Endodermal cell (in vitro differentiated cells): ENCODE data around the gene ST3GAL6. TPM values are rescaled to one million over a fixed set of nuclear protein-coding genes. Genes with fewer than 3 reads are reported as not detected.

Experiments
- DNase-seq: peaks from one replicate; pipeline ENCODE4 v3.0.0-alpha.2; 2017
- H3K27ac ChIP-seq: 2 replicates; pipeline ENCODE4 v1.5.1; 2013; ENCODE audit warnings: mild to moderate bottlenecking, low read depth, low read length, moderate library complexity
- H3K27me3 ChIP-seq: 2 replicates; pipeline ENCODE4 v1.6.1; 2013; ENCODE audit warnings: mild to moderate bottlenecking, low read length, moderate library complexity; ENCODE audit not compliant: insufficient read depth, control insufficient read depth, poor library complexity, severe bottlenecking
- H3K36me3 ChIP-seq: 2 replicates; pipeline ENCODE4 v1.7.0; 2013; ENCODE audit warnings: mild to moderate bottlenecking, low read length, moderate library complexity; ENCODE audit not compliant: control insufficient read depth, insufficient read depth
- H3K4me1 ChIP-seq: one replicate; pipeline ENCODE4 v1.7.0; 2013; ENCODE audit warnings: low read length; ENCODE audit not compliant: control insufficient read depth, insufficient read depth
- H3K4me3 ChIP-seq: 2 replicates; pipeline ENCODE4 v1.5.1; 2013; ENCODE audit warnings: mild to moderate bottlenecking, low read length, moderate library complexity
- H3K9ac ChIP-seq: 2 replicates; pipeline ENCODE4 v1.6.1; 2013; ENCODE audit warnings: mild to moderate bottlenecking, low read length, moderate library complexity; ENCODE audit not compliant: poor library complexity, severe bottlenecking; ENCODE audit errors: extremely low read depth
- H3K9me3 ChIP-seq: 2 replicates; pipeline ENCODE4 v1.6.1; 2013; ENCODE audit warnings: mild to moderate bottlenecking, low read length, moderate library complexity; ENCODE audit not compliant: control insufficient read depth
- H3K27ac Mint-ChIP-seq: 2 replicates; pipeline ENCODE4 v1.8.0; 2020; ENCODE audit warnings: mixed read lengths
- H3K27me3 Mint-ChIP-seq: 2 replicates; pipeline ENCODE4 v1.8.0; 2021; ENCODE audit warnings: mild to moderate bottlenecking, mixed read lengths; ENCODE audit not compliant: insufficient read depth
- H3K36me3 Mint-ChIP-seq: 2 replicates; pipeline ENCODE4 v1.8.0; 2020; ENCODE audit warnings: low read depth, mixed read lengths
- H3K4me1 Mint-ChIP-seq: 2 replicates; pipeline ENCODE4 v1.8.0; 2020; ENCODE audit warnings: mixed read lengths
- H3K4me3 Mint-ChIP-seq: 2 replicates; pipeline ENCODE4 v1.8.0; 2020; ENCODE audit warnings: mild to moderate bottlenecking, moderate library complexity, mixed read lengths
- H3K9me3 Mint-ChIP-seq: 2 replicates; pipeline ENCODE4 v1.8.0; 2020; ENCODE audit warnings: mild to moderate bottlenecking, mixed read lengths
- CTCF ChIP-seq: fragments of 200-600 bp; sonication (generic); conservative IDR thresholded peaks from 2 replicates; pipeline ENCODE4 v1.5.0; 2021; ENCODE audit warnings: antibody characterized with exemption, mild to moderate bottlenecking
- WGBS, 2 experiments: methylation state at CpG; one replicate each; pipeline versions ENCODE4 v1.1.5 to v1.1.7; 2013; ENCODE audit warnings: missing lambda C conversion rate in 2 of 2, mixed read lengths in 1 of 2; ENCODE audit not compliant: insufficient coverage in 1 of 2, insufficient read length in 1 of 2; 5-methylcytosine and 5-hydroxymethylcytosine counted together
- total RNA-seq, 2 donors: library from RNA; stranded (reverse); fragmentation: NEBNext Ultra II Directional in 1 of 2; extraction: Animal tissue kit (Norgen Biotek cat#: 25700) in 1 of 2; gene quantifications; 2 replicates in 1 of 2; 3 replicates in 1 of 2; pipeline ENCODE4 v1.2.1, GENCODE V29; 2021

The ST3GAL6 gene
- total RNA-seq, 2 donors from 2014 or later = 8.1 to 9.9 TPM

GRCh38 chr3:98775459-98776139 lies 12.5 kb downstream of the ST3GAL6 start:
- H3K36me3 Mint-ChIP-seq = peaks cover 2% of the 10 kb centered on the region
- H3K9me3 Mint-ChIP-seq = no peaks in the 10 kb centered on the region
- Histone ChIP-seq H3K9me3 (no peaks in the 10 kb centered on the region), H3K27ac (no peak overlapping the region), H3K27me3 (peaks cover 12% of the 10 kb centered on the region), H3K36me3 (no peaks in the 10 kb centered on the region), H3K4me1 (no peaks in the 10 kb centered on the region), H3K4me3 (no peak overlapping the region), H3K9ac (no peak overlapping the region)
- no peak for DNase-seq
- WGBS, 2 experiments = 78 to 100% methylated on average over 1 to 3 of the region's 3 CpGs
- no peak overlapping the region for H3K27ac Mint-ChIP-seq
- H3K27me3 Mint-ChIP-seq = peaks cover 7% of the 10 kb centered on the region
- no peaks in the 10 kb centered on the region for H3K4me1 Mint-ChIP-seq
- no peak overlapping the region for H3K4me3 Mint-ChIP-seq
- TF ChIP-seq CTCF = no peak

- peaks cover 7% of the 10 kb centered on the region for H3K27me3 ChIP-seq
- H3K9me3 Mint-ChIP-seq = no peaks in the 10 kb centered on the region
- no peak overlapping the region for H3K9ac ChIP-seq
- H3K27ac Mint-ChIP-seq = no peak overlapping the region
- no peaks in the 10 kb centered on the region for H3K36me3 ChIP-seq
- H3K9me3 ChIP-seq = no peaks in the 10 kb centered on the region
- no peak overlapping the region for H3K4me3 ChIP-seq
- no peaks in the 10 kb centered on the region for H3K4me1 ChIP-seq
- no peak overlapping the region for H3K4me3 Mint-ChIP-seq
- TF ChIP-seq CTCF = no peak
- peaks cover 2% of the 10 kb centered on the region for H3K27me3 Mint-ChIP-seq
- H3K4me1 Mint-ChIP-seq = no peaks in the 10 kb centered on the region
- DNase-seq = no peak
- H3K36me3 Mint-ChIP-seq = peaks cover 2% of the 10 kb centered on the region
- H3K27ac ChIP-seq = no peak overlapping the region
Observed at GRCh38 chr3:98776140-98776493, 13.0 kb downstream of the ST3GAL6 start.

GRCh38 chr3:98777286-98777685 lies 14.1 kb downstream of the ST3GAL6 start:
- 91 to 100% methylated on average over 1 to 2 of the region's 2 CpGs for WGBS, 2 experiments
- no peaks in the 10 kb centered on the region for H3K36me3 ChIP-seq
- no peaks in the 10 kb centered on the region for H3K4me1 ChIP-seq
- Mint-ChIP-seq H3K4me3 (no peak overlapping the region), H3K27ac (no peak overlapping the region), H3K27me3 (no peaks in the 10 kb centered on the region), H3K9me3 (no peaks in the 10 kb centered on the region), H3K36me3 (peaks cover 2% of the 10 kb centered on the region), H3K4me1 (no peaks in the 10 kb centered on the region)
- H3K9ac ChIP-seq = no peak overlapping the region
- no peak overlapping the region for H3K4me3 ChIP-seq
- TF ChIP-seq CTCF = no peak
- H3K27ac ChIP-seq = no peak overlapping the region
- H3K9me3 ChIP-seq = no peaks in the 10 kb centered on the region
- peaks cover 7% of the 10 kb centered on the region for H3K27me3 ChIP-seq
- DNase-seq = no peak
